Memory B cell (primary cell): ENCODE measurements around the gene TEPSIN.

Source experiments
- ATAC-seq: fragments of 150-1000 bp; cut with Tn5 transposase; 2 replicates; pipeline ENCODE4 v1.10.0; 2021; ENCODE audit warnings: low read depth, mild to moderate bottlenecking, moderate library complexity
- DNase-seq, 2 donors: peaks; one replicate each; pipeline ENCODE4 v3.0.0; 2022; ENCODE audit warnings: low spot score in 2 of 2
- H3K27ac Mint-ChIP-seq: one replicate; pipeline ENCODE4 v1.8.0; 2022; ENCODE audit warnings: mild to moderate bottlenecking, moderate library complexity, mixed read lengths
- H3K27me3 Mint-ChIP-seq: one replicate; pipeline ENCODE4 v1.8.0; 2022; ENCODE audit warnings: mixed read lengths
- H3K36me3 Mint-ChIP-seq: one replicate; pipeline ENCODE4 v1.8.0; 2022; ENCODE audit warnings: mild to moderate bottlenecking, mixed read lengths
- H3K4me1 Mint-ChIP-seq: one replicate; pipeline ENCODE4 v1.8.0; 2022; ENCODE audit warnings: mixed read lengths
- H3K4me3 Mint-ChIP-seq: one replicate; pipeline ENCODE4 v1.8.0; 2022; ENCODE audit warnings: mild to moderate bottlenecking, moderate library complexity, mixed read lengths
- H3K9me3 Mint-ChIP-seq: one replicate; pipeline ENCODE4 v1.8.0; 2022; ENCODE audit warnings: mixed read lengths

The TEPSIN gene

GRCh38 chr17:81241648-81242420 is 3.0 kb upstream of the TEPSIN start:
- no peak overlapping the region for H3K27ac Mint-ChIP-seq
- no peak for ATAC-seq
- H3K36me3 Mint-ChIP-seq = no peaks in the 10 kb centered on the region
- H3K27me3 Mint-ChIP-seq = no peaks in the 10 kb centered on the region
- peaks cover 24% of the 10 kb centered on the region for H3K4me1 Mint-ChIP-seq
- H3K4me3 Mint-ChIP-seq = peak overlapping the region; percentile 3
- H3K9me3 Mint-ChIP-seq = no peaks in the 10 kb centered on the region
- peak; percentile 76 to 85 for DNase-seq

GRCh38 chr17:81241203-81241602 is 2.3 kb upstream of the TEPSIN start:
- Mint-ChIP-seq H3K27me3 (no peaks in the 10 kb centered on the region), H3K4me1 (peaks cover 25% of the 10 kb centered on the region), H3K27ac (no peak overlapping the region), H3K9me3 (no peaks in the 10 kb centered on the region), H3K4me3 (no peak overlapping the region), H3K36me3 (peaks cover under 1% of the 10 kb centered on the region)
- ATAC-seq (no peak), DNase-seq (no peak)

- DNase-seq (no peak), ATAC-seq (no peak)
- H3K36me3 Mint-ChIP-seq = peaks cover 2% of the 10 kb centered on the region
- H3K4me1 Mint-ChIP-seq = peaks cover 27% of the 10 kb centered on the region
- H3K4me3 Mint-ChIP-seq = peak overlapping the region; percentile 19
- H3K27ac Mint-ChIP-seq = no peak overlapping the region
- no peaks in the 10 kb centered on the region for H3K27me3 Mint-ChIP-seq
- no peaks in the 10 kb centered on the region for H3K9me3 Mint-ChIP-seq
Observed at GRCh38 chr17:81240761-81241160, 1.9 kb upstream of the TEPSIN start.

GRCh38 chr17:81239714-81240555 is 1.1 kb upstream of the TEPSIN start:
- Mint-ChIP-seq H3K4me1 (peaks cover 29% of the 10 kb centered on the region), H3K4me3 (peak overlapping the region; percentile 89), H3K9me3 (no peaks in the 10 kb centered on the region), H3K27ac (peak overlapping the region; percentile 89), H3K27me3 (no peaks in the 10 kb centered on the region), H3K36me3 (peaks cover 5% of the 10 kb centered on the region)
- DNase-seq = peak in 1 of 2 donors; percentile 39
- ATAC-seq = peak; percentile 14

GRCh38 chr17:81238490-81238814 is 403 bp downstream of the TEPSIN start:
- Mint-ChIP-seq H3K27ac (peak overlapping the region; percentile 89), H3K27me3 (no peaks in the 10 kb centered on the region)

GRCh38 chr17:81237591-81238489 is 1.0 kb downstream of the TEPSIN start:
- Mint-ChIP-seq H3K9me3 (no peaks in the 10 kb centered on the region), H3K27ac (no peak overlapping the region), H3K27me3 (no peaks in the 10 kb centered on the region), H3K4me1 (peaks cover 29% of the 10 kb centered on the region), H3K36me3 (peaks cover 9% of the 10 kb centered on the region), H3K4me3 (peak overlapping the region; percentile 88)
- ATAC-seq (no peak), DNase-seq (no peak)

More at GRCh38 chr17:81238490-81238814, 403 bp downstream of the TEPSIN start:
- DNase-seq (no peak), ATAC-seq (no peak)
- Mint-ChIP-seq H3K36me3 (peaks cover 9% of the 10 kb centered on the region), H3K4me3 (peak overlapping the region; percentile 88), H3K4me1 (peaks cover 29% of the 10 kb centered on the region), H3K9me3 (no peaks in the 10 kb centered on the region)

GRCh38 chr17:81236784-81237183 is 2.1 kb downstream of the TEPSIN start:
- no peak overlapping the region for H3K27ac Mint-ChIP-seq
- H3K27me3 Mint-ChIP-seq = no peaks in the 10 kb centered on the region
- peaks cover 9% of the 10 kb centered on the region for H3K36me3 Mint-ChIP-seq
- DNase-seq (no peak), ATAC-seq (no peak)
- no peaks in the 10 kb centered on the region for H3K9me3 Mint-ChIP-seq
- no peak overlapping the region for H3K4me3 Mint-ChIP-seq
- peaks cover 25% of the 10 kb centered on the region for H3K4me1 Mint-ChIP-seq

- Mint-ChIP-seq H3K4me3 (peak overlapping the region; percentile 50), H3K4me1 (peaks cover 27% of the 10 kb centered on the region), H3K27me3 (no peaks in the 10 kb centered on the region), H3K9me3 (no peaks in the 10 kb centered on the region), H3K36me3 (peaks cover 10% of the 10 kb centered on the region), H3K27ac (no peak overlapping the region)
- DNase-seq (no peak), ATAC-seq (no peak)
Observed at GRCh38 chr17:81235822-81236740, 2.8 kb downstream of the TEPSIN start.

GRCh38 chr17:81234940-81235821 is 3.7 kb downstream of the TEPSIN start:
- H3K4me1 Mint-ChIP-seq = peaks cover 28% of the 10 kb centered on the region
- H3K27me3 Mint-ChIP-seq = no peaks in the 10 kb centered on the region
- H3K27ac Mint-ChIP-seq = no peak overlapping the region
- ATAC-seq = no peak
- peak overlapping the region; percentile 25 for H3K4me3 Mint-ChIP-seq
- H3K9me3 Mint-ChIP-seq = no peaks in the 10 kb centered on the region
- no peak for DNase-seq
- H3K36me3 Mint-ChIP-seq = peaks cover 15% of the 10 kb centered on the region

- H3K27ac Mint-ChIP-seq = no peak overlapping the region
- ATAC-seq (no peak), DNase-seq (no peak)
- H3K36me3 Mint-ChIP-seq = peaks cover 22% of the 10 kb centered on the region
- H3K27me3 Mint-ChIP-seq = no peaks in the 10 kb centered on the region
- H3K9me3 Mint-ChIP-seq = no peaks in the 10 kb centered on the region
- H3K4me3 Mint-ChIP-seq = no peak overlapping the region
- peaks cover 31% of the 10 kb centered on the region for H3K4me1 Mint-ChIP-seq
Observed at GRCh38 chr17:81234506-81234855, 4.4 kb downstream of the TEPSIN start.

- DNase-seq = no peak
- ATAC-seq = no peak
- H3K27me3 Mint-ChIP-seq = no peaks in the 10 kb centered on the region
- peaks cover 22% of the 10 kb centered on the region for H3K36me3 Mint-ChIP-seq
- no peak overlapping the region for H3K27ac Mint-ChIP-seq
- no peaks in the 10 kb centered on the region for H3K9me3 Mint-ChIP-seq
- no peak overlapping the region for H3K4me3 Mint-ChIP-seq
- peaks cover 31% of the 10 kb centered on the region for H3K4me1 Mint-ChIP-seq
Observed at GRCh38 chr17:81233811-81234505, 4.9 kb downstream of the TEPSIN start.

GRCh38 chr17:81233316-81233715 is 5.5 kb downstream of the TEPSIN start:
- Mint-ChIP-seq H3K27ac (no peak overlapping the region), H3K4me1 (peaks cover 34% of the 10 kb centered on the region), H3K9me3 (no peaks in the 10 kb centered on the region), H3K4me3 (no peak overlapping the region), H3K27me3 (no peaks in the 10 kb centered on the region), H3K36me3 (peaks cover 22% of the 10 kb centered on the region)
- DNase-seq = no peak
- ATAC-seq = no peak
